Stimulated activated CD8-positive, alpha-beta memory T cell treated with anti-CD3 and anti-CD28 coated beads, Interleukin-7, amount 100 ng/mL, for 24 hours (primary cell): ENCODE measurements around the gene ST7.
A peak's percentile ranks its signal among the peaks of the same experiment; 100 is the strongest.
"Not testable (repeated sequence)": the region's sequence is repeated elsewhere in the genome, so short reads cannot be mapped to it uniquely, and the experiment has no call there.

Source experiments
- DNase-seq: peaks from one replicate; pipeline ENCODE4 v3.0.0-alpha.2; 2020; ENCODE audit warnings: low read depth

ST7 gene

GRCh38 chr7:117096942-117097341 lies 143.6 kb downstream of the ST7 start:
- no peak for DNase-seq

- DNase-seq, result no peak
Observed at GRCh38 chr7:117097860-117098259, 144.6 kb downstream of the ST7 start.

- no peak for DNase-seq
Observed at GRCh38 chr7:117098457-117098856, 145.2 kb downstream of the ST7 start.

GRCh38 chr7:117101026-117101425 lies 147.7 kb downstream of the ST7 start:
- no peak for DNase-seq

- no peak for DNase-seq
Observed at GRCh38 chr7:117110480-117111315, 157.4 kb downstream of the ST7 start.

- DNase-seq, result no peak
Observed at GRCh38 chr7:117111535-117111934, 158.2 kb downstream of the ST7 start.

- DNase-seq, result no peak
Observed at GRCh38 chr7:117112640-117113039, 159.3 kb downstream of the ST7 start.

GRCh38 chr7:117113871-117114270 lies 160.6 kb downstream of the ST7 start:
- no peak for DNase-seq

- DNase-seq, result no peak
Observed at GRCh38 chr7:117114272-117114671, 161.0 kb downstream of the ST7 start.

GRCh38 chr7:117116211-117116610 lies 162.9 kb downstream of the ST7 start:
- DNase-seq, result no peak

GRCh38 chr7:117117172-117117571 lies 163.9 kb downstream of the ST7 start:
- no peak for DNase-seq

- no peak for DNase-seq
Observed at GRCh38 chr7:117118579-117119180, 165.4 kb downstream of the ST7 start.

GRCh38 chr7:117119192-117119924 lies 166.1 kb downstream of the ST7 start:
- peak; percentile 58 for DNase-seq

- DNase-seq, result not testable (repeated sequence)
Observed at GRCh38 chr7:117120321-117120720, 167.0 kb downstream of the ST7 start.

GRCh38 chr7:117122036-117122435 lies 168.7 kb downstream of the ST7 start:
- DNase-seq, result not testable (repeated sequence)

- no peak for DNase-seq
Observed at GRCh38 chr7:117122536-117122935, 169.2 kb downstream of the ST7 start.

- DNase-seq, result no peak
Observed at GRCh38 chr7:117123311-117123926, 170.1 kb downstream of the ST7 start.

GRCh38 chr7:117124591-117125220 lies 171.4 kb downstream of the ST7 start:
- DNase-seq, result peak; percentile 40

- DNase-seq, result no peak
Observed at GRCh38 chr7:117126676-117127075, 173.4 kb downstream of the ST7 start.

GRCh38 chr7:117127585-117128168 lies 174.4 kb downstream of the ST7 start:
- DNase-seq, result no peak

GRCh38 chr7:117129521-117129955 lies 176.2 kb downstream of the ST7 start:
- no peak for DNase-seq

GRCh38 chr7:117130262-117130661 lies 177.0 kb downstream of the ST7 start:
- DNase-seq, result no peak
